Neural progenitor cell (in vitro differentiated cells): ENCODE data around the gene SNX11. TPM values are rescaled to one million over a fixed set of nuclear protein-coding genes. Genes with fewer than 3 reads are reported as not detected.

Source experiments
- DNase-seq: peaks from one replicate; pipeline ENCODE4 v3.0.0-alpha.2; 2016; ENCODE audit warnings: low spot score
- H2AFZ ChIP-seq: fragments of 200-600 bp; sonication (generic); replicated peaks from 2 replicates; pipeline ENCODE4 v1.6.1; 2016; ENCODE audit warnings: antibody characterized with exemption
- H3F3A ChIP-seq: fragments of 200-600 bp; sonication (generic); 2 replicates; pipeline ENCODE4 v1.6.1; 2016; ENCODE audit warnings: antibody characterized with exemption, low read depth
- H3K27ac ChIP-seq: fragments of 200-600 bp; sonication (generic); 2 replicates; pipeline ENCODE4 v1.5.1; 2016; ENCODE audit warnings: mild to moderate bottlenecking
- H3K27me3 ChIP-seq: fragments of 200-600 bp; sonication (generic); 2 replicates; pipeline ENCODE4 v1.6.1; 2016; ENCODE audit warnings: mild to moderate bottlenecking, moderate library complexity
- H3K36me3 ChIP-seq: fragments of 200-600 bp; sonication (generic); 2 replicates; pipeline ENCODE4 v1.5.1; 2016
- H3K4me1 ChIP-seq: fragments of 200-600 bp; sonication (generic); 2 replicates; pipeline ENCODE4 v1.6.1; 2016; ENCODE audit warnings: mixed run types
- H3K4me2 ChIP-seq: fragments of 200-600 bp; sonication (generic); 2 replicates; pipeline ENCODE4 v1.6.1; 2016
- H3K4me3 ChIP-seq: fragments of 200-600 bp; sonication (generic); 2 replicates; pipeline ENCODE4 v1.5.1; 2016
- H3K79me2 ChIP-seq: fragments of 200-600 bp; sonication (generic); 2 replicates; pipeline ENCODE4 v1.6.1; 2016; ENCODE audit warnings: low read depth
- H3K9ac ChIP-seq: fragments of 200-600 bp; sonication (generic); 2 replicates; pipeline ENCODE4 v1.6.1; 2016
- H3K9me3 ChIP-seq: fragments of 200-600 bp; sonication (generic); 2 replicates; pipeline ENCODE4 v1.5.1; 2016; ENCODE audit warnings: low read depth
- H4K20me1 ChIP-seq: fragments of 200-600 bp; sonication (generic); 2 replicates; pipeline ENCODE4 v1.6.1; 2016; ENCODE audit warnings: low read depth
- H3K27ac Mint-ChIP-seq: 3 replicates; pipeline ENCODE4 v1.8.0; 2021; ENCODE audit warnings: mixed read lengths
- H3K27me3 Mint-ChIP-seq: 2 replicates; pipeline ENCODE4 v1.8.0; 2022; ENCODE audit warnings: low read depth, mild to moderate bottlenecking, inconsistent platforms, moderate library complexity, mixed read lengths; ENCODE audit not compliant: insufficient read depth
- H3K36me3 Mint-ChIP-seq: 3 replicates; pipeline ENCODE4 v1.8.0; 2021; ENCODE audit warnings: mixed read lengths
- H3K4me1 Mint-ChIP-seq: 3 replicates; pipeline ENCODE4 v1.8.0; 2021; ENCODE audit warnings: mixed read lengths
- H3K4me3 Mint-ChIP-seq: 3 replicates; pipeline ENCODE4 v1.8.0; 2021; ENCODE audit warnings: mild to moderate bottlenecking, moderate library complexity, mixed read lengths
- H3K9me3 Mint-ChIP-seq: 3 replicates; pipeline ENCODE4 v1.8.0; 2020; ENCODE audit warnings: mixed read lengths
- EZH2 ChIP-seq: fragments of 200-600 bp; sonication (generic); IDR thresholded peaks from 2 replicates; pipeline ENCODE4 v1.6.1; 2017; ENCODE audit warnings: antibody characterized with exemption, mild to moderate bottlenecking, moderate library complexity
- EZH2phosphoT487 ChIP-seq: fragments of 200-600 bp; sonication (generic); IDR thresholded peaks from 2 replicates; pipeline ENCODE4 v1.6.1; 2017; ENCODE audit warnings: antibody characterized with exemption
- total RNA-seq: library from RNA; depleted of rRNA; stranded (reverse); fragments of >200 nt; gene quantifications from 2 replicates; pipeline ENCODE4 v1.2.3, GENCODE V29; 2015; ENCODE audit warnings: low replicate concordance
- TF ChIP-seq, protein P1 (sequence below): fragments of 200-600 bp; sonication (generic); IDR thresholded peaks from 2 replicates; pipeline ENCODE4 v1.5.1; 2017; ENCODE audit warnings: antibody characterized with exemption, mild to moderate bottlenecking

The SNX11 gene
- total RNA-seq, 1 donor from 2014 or later: 23.4 TPM

GRCh38 chr17:48123111-48123510 lies 15.5 kb downstream of the SNX11 start:
- peaks cover 34% of the 10 kb centered on the region for H3K4me1 ChIP-seq
- H3F3A ChIP-seq: peaks cover 41% of the 10 kb centered on the region
- peaks cover 48% of the 10 kb centered on the region for H3K4me1 Mint-ChIP-seq
- peak overlapping the region; percentile 79 for H3K4me3 Mint-ChIP-seq
- peaks cover 2% of the 10 kb centered on the region for H3K27me3 Mint-ChIP-seq
- peaks cover 15% of the 10 kb centered on the region for H4K20me1 ChIP-seq
- H3K9me3 Mint-ChIP-seq: no peaks in the 10 kb centered on the region
- no peaks in the 10 kb centered on the region for H3K9me3 ChIP-seq
- H3K27ac Mint-ChIP-seq: peak overlapping the region; percentile 51
- no peak overlapping the region for H2AFZ ChIP-seq
- peaks cover 23% of the 10 kb centered on the region for H3K36me3 Mint-ChIP-seq
- peak overlapping the region; percentile 88 for H3K27ac ChIP-seq
- no peaks in the 10 kb centered on the region for H3K79me2 ChIP-seq
- H3K9ac ChIP-seq: no peak overlapping the region
- H3K4me3 ChIP-seq: no peak overlapping the region
- peak; percentile 81 for DNase-seq
- H3K4me2 ChIP-seq: peak overlapping the region; percentile 66
- H3K36me3 ChIP-seq: no peaks in the 10 kb centered on the region
- TF ChIP-seq EZH2phosphoT487 (no peak), EZH2 (no peak)
- TF ChIP-seq, protein P1, sequence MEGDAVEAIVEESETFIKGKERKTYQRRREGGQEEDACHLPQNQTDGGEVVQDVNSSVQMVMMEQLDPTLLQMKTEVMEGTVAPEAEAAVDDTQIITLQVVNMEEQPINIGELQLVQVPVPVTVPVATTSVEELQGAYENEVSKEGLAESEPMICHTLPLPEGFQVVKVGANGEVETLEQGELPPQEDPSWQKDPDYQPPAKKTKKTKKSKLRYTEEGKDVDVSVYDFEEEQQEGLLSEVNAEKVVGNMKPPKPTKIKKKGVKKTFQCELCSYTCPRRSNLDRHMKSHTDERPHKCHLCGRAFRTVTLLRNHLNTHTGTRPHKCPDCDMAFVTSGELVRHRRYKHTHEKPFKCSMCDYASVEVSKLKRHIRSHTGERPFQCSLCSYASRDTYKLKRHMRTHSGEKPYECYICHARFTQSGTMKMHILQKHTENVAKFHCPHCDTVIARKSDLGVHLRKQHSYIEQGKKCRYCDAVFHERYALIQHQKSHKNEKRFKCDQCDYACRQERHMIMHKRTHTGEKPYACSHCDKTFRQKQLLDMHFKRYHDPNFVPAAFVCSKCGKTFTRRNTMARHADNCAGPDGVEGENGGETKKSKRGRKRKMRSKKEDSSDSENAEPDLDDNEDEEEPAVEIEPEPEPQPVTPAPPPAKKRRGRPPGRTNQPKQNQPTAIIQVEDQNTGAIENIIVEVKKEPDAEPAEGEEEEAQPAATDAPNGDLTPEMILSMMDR: no peak
- H3K27me3 ChIP-seq: no peaks in the 10 kb centered on the region

DNA sequence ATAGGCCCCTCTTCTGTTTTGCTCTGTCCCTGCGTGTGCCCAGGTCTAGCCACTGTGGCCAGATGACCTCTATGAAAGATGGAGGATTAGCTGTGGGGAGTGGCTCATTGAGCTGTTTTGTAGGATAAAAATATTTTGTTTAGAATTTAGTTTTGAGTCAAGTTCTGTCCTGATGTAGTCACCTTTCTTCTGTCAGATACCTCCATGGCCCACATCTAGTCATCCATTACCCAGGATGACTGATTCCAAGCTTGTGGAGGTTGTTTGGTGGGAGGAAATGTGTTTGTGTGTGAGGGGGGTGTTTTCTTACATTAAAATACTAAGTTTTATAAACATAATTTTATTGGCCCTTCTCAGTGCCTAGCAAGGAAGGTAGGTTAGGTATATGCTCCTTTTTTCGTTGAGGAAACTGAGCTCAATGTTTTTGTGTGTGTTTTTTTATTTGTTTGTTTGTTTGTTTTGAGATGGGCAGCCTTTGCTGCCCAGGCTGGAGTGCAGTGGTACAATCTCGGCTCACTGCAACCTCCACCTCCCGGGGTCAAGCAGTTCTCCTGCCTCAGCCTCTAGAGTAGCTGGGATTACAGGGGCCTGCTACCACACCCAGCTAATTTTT lies 16.3 kb downstream of the SNX11 start:
- no peak for DNase-seq
- H3K36me3 Mint-ChIP-seq: peaks cover 21% of the 10 kb centered on the region

DNA sequence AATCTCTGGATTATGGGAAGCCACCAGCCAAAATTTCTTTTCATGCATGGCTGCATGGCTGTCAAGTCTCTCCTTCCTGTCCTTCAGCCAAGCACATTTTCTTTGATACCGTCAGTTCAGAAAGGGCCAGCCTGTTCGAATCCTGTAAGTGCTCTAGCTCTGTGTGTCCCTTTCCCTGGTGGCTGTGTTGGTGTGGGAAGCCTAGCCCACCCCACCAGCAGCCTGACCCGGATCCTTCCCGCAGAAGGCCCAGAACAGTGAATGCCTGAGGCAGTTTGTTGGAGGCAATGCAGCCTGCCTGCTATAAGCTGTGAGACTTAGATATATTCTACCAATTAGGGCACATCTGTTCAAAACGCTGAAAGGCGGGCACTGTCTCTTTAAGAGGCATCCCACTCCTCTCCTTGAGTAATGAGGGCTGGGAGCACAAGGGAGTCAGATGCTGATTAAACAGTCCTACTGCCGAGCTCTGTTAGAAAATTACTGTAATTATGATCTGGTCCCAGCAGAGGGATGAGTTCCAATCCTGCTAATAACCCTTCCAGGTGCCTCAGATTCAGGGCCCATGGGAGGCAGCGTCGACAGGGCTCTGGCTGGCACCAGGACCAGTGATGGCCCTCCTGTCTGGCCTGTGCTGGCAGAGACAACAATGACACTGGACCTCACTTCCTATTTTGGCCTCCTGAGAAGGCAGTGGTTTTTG lies 18.4 kb downstream of the SNX11 start:
- TF ChIP-seq EZH2phosphoT487: no peak
- TF ChIP-seq, protein P1: no peak
- TF ChIP-seq EZH2: no peak
- Histone ChIP-seq H2AFZ (no peak overlapping the region), H4K20me1 (peaks cover 15% of the 10 kb centered on the region), H3K4me1 (peaks cover 58% of the 10 kb centered on the region), H3K36me3 (no peaks in the 10 kb centered on the region), H3K4me3 (no peak overlapping the region), H3K9me3 (no peaks in the 10 kb centered on the region), H3K9ac (no peak overlapping the region), H3K27ac (peak overlapping the region; percentile 37), H3K79me2 (no peaks in the 10 kb centered on the region), H3K27me3 (no peaks in the 10 kb centered on the region), H3F3A (peaks cover 64% of the 10 kb centered on the region), H3K4me2 (no peak overlapping the region)
- DNase-seq: no peak
- no peak overlapping the region for H3K27ac Mint-ChIP-seq
- peaks cover 15% of the 10 kb centered on the region for H3K36me3 Mint-ChIP-seq
- no peaks in the 10 kb centered on the region for H3K9me3 Mint-ChIP-seq
- H3K4me1 Mint-ChIP-seq: peaks cover 58% of the 10 kb centered on the region
- no peak overlapping the region for H3K4me3 Mint-ChIP-seq
- peaks cover 5% of the 10 kb centered on the region for H3K27me3 Mint-ChIP-seq

More for the DNA sequence above, 16.3 kb downstream of the SNX11 start:
- H3K4me3 ChIP-seq: no peak overlapping the region
- no peak overlapping the region for H3K27ac Mint-ChIP-seq
- H3K9me3 Mint-ChIP-seq: no peaks in the 10 kb centered on the region
- H3K79me2 ChIP-seq: no peaks in the 10 kb centered on the region
- no peak for TF ChIP-seq EZH2
- TF ChIP-seq EZH2phosphoT487: no peak
- TF ChIP-seq, protein P1: no peak
- peak overlapping the region; percentile 88 for H3K27ac ChIP-seq
- no peaks in the 10 kb centered on the region for H3K36me3 ChIP-seq
- no peak overlapping the region for H3K4me3 Mint-ChIP-seq
- peaks cover 48% of the 10 kb centered on the region for H3F3A ChIP-seq
- no peaks in the 10 kb centered on the region for H3K27me3 ChIP-seq
- H3K4me1 Mint-ChIP-seq: peaks cover 56% of the 10 kb centered on the region
- H3K9ac ChIP-seq: no peak overlapping the region
- H3K27me3 Mint-ChIP-seq: peaks cover 2% of the 10 kb centered on the region
- no peak overlapping the region for H2AFZ ChIP-seq
- H3K9me3 ChIP-seq: no peaks in the 10 kb centered on the region
- H4K20me1 ChIP-seq: peaks cover 15% of the 10 kb centered on the region
- H3K4me2 ChIP-seq: peak overlapping the region; percentile 66
- peaks cover 41% of the 10 kb centered on the region for H3K4me1 ChIP-seq
